HepG2 (cell line): ENCODE results near the gene SF3A2. TPM values are rescaled to one million over a fixed set of nuclear protein-coding genes. Genes with fewer than 3 reads are reported as not detected.

Source experiments
- ATAC-seq: fragments of 200-7000 bp; cut with Tn5 transposase; 3 replicates; pipeline ENCODE4 v1.9.1; 2020; ENCODE audit warnings: mild to moderate bottlenecking, moderate library complexity
- BruUV-seq: library from RNA; stranded (reverse); fragments of 400-500 nt; replicated peaks from 2 replicates; lab custom pipeline; 2021; lab: Mats Ljungman, UMichigan
- CTCF ChIA-PET: fragments of 300-600 bp; formaldehyde crosslinking; extraction: SDS; loops from one replicate; lab custom pipeline; 2021; ENCODE audit warnings: low total read pairs, inconsistent platforms, low intra/inter-chr PET ratio; lab: Yijun Ruan, JAX
- POLR2A ChIA-PET: fragments of 350-600 bp; sonication (Branson Sonifier 250); formaldehyde crosslinking; loops from one replicate; lab custom pipeline; 2020; ENCODE audit warnings: antibody characterized with exemption, inconsistent platforms; lab: Yijun Ruan, JAX
- DNase-seq: peaks from one replicate; pipeline ENCODE4 v3.0.0-alpha.2; 2015; ENCODE audit warnings: low spot score
- FAIRE-seq: peaks from 3 replicates; lab custom pipeline; 2011; peaks lifted over from hg19 to GRCh38; lab: Jason Lieb, UNC
- H2AFZ ChIP-seq: one replicate; pipeline ENCODE4 v1.6.1; 2011; ENCODE audit warnings: low read length, inconsistent platforms
- H3K27ac ChIP-seq: fragments of 300-600 bp; 3 replicates; pipeline ENCODE4 v1.8.0; 2011; ENCODE audit warnings: mixed run types, mild to moderate bottlenecking, mixed read lengths, low read length, inconsistent platforms; ENCODE audit not compliant: insufficient read depth; ENCODE audit errors: extremely low read length
- H3K27me3 ChIP-seq, 2 experiments: fragments of 200-600 bp in 1 of 2; 2 replicates in 1 of 2; 3 replicates in 1 of 2; pipeline versions ENCODE4 v1.6.0 to v1.8.0; 2011; ENCODE audit warnings: low read length in 2 of 2, mild to moderate bottlenecking in 2 of 2, moderate library complexity in 2 of 2, inconsistent platforms in 1 of 2; ENCODE audit not compliant: insufficient read depth in 2 of 2, control insufficient read depth in 1 of 2
- H3K36me3 ChIP-seq, 2 experiments: fragments of 200-600 bp in 1 of 2; replicated peaks in 1 of 2; 2 replicates in 1 of 2; 3 replicates in 1 of 2; pipeline versions ENCODE4 v1.5.1 to v1.8.0; 2011; ENCODE audit warnings: low read length in 2 of 2, inconsistent platforms in 1 of 2; ENCODE audit not compliant: insufficient read depth in 2 of 2, control insufficient read depth in 1 of 2
- H3K4me1 ChIP-seq: 2 replicates; pipeline ENCODE4 v1.5.1; 2012; ENCODE audit warnings: low read length, inconsistent platforms; ENCODE audit not compliant: insufficient read depth
- H3K4me2 ChIP-seq: 2 replicates; pipeline ENCODE4 v1.6.0; 2011; ENCODE audit warnings: low read depth, low read length, inconsistent platforms
- H3K4me3 ChIP-seq, 3 experiments: fragments of 200-600 bp in 1 of 3; sonication (generic), shearing (Covaris generic) in 1 of 3; replicated peaks in 1 of 3; 2 replicates each; pipeline ENCODE4 v1.5.1; 2011 to 2016; ENCODE audit warnings: low read length in 3 of 3, inconsistent platforms in 2 of 3, low read depth in 2 of 3, mild to moderate bottlenecking in 2 of 3, control low read depth in 1 of 3, mixed read lengths in 1 of 3; ENCODE audit not compliant: insufficient read depth in 1 of 3
- H3K79me2 ChIP-seq: one replicate; pipeline ENCODE4 v1.6.1; 2011; ENCODE audit warnings: low read length, inconsistent platforms; ENCODE audit not compliant: insufficient read depth
- H3K9ac ChIP-seq: 2 replicates; pipeline ENCODE4 v1.6.0; 2011; ENCODE audit warnings: mild to moderate bottlenecking, low read depth, low read length, inconsistent platforms; ENCODE audit not compliant: insufficient read depth
- H3K9me3 ChIP-seq: 2 replicates; pipeline ENCODE4 v1.5.1; 2012; ENCODE audit warnings: mild to moderate bottlenecking, low read length
- H4K20me1 ChIP-seq: 2 replicates; pipeline ENCODE4 v1.6.0; 2011; ENCODE audit warnings: inconsistent platforms, mild to moderate bottlenecking, low read length, moderate library complexity; ENCODE audit not compliant: insufficient read depth
- AGO1 ChIP-seq: fragments of 200-400 bp; formaldehyde crosslinking; IDR thresholded peaks from 2 replicates; pipeline ENCODE4 v1.6.1; 2017; ENCODE audit warnings: mild to moderate bottlenecking, low read depth, low read length, moderate library complexity; ENCODE audit not compliant: poor library complexity, severe bottlenecking
- AGO2 ChIP-seq: fragments of 200-400 bp; formaldehyde crosslinking; optimal IDR thresholded peaks from 2 replicates; pipeline ENCODE3; 2017; ENCODE audit warnings: mild to moderate bottlenecking, low read depth, low read length, moderate library complexity
- HES4 ChIP-seq: sonication (generic); formaldehyde crosslinking; IDR thresholded peaks from 2 replicates; pipeline ENCODE4 v1.9.0; 2021; ENCODE audit warnings: mild to moderate bottlenecking, missing genetic modification reagents, borderline replicate concordance
- HIVEP1 ChIP-seq: sonication (generic); formaldehyde crosslinking; IDR thresholded peaks from 2 replicates; pipeline ENCODE4 v1.4.0; 2020; ENCODE audit warnings: mild to moderate bottlenecking, missing genetic modification reagents
- MAZ ChIP-seq, 2 experiments: sonication (generic) in 1 of 2; formaldehyde crosslinking in 1 of 2; IDR thresholded peaks; 2 replicates each; pipeline versions ENCODE4 v1.5.0 to v1.6.1; 2012 to 2020; ENCODE audit warnings: low read depth in 2 of 2, mild to moderate bottlenecking in 2 of 2, borderline replicate concordance in 1 of 2, improper control_type of control experiment in 1 of 2, low read length in 1 of 2, missing genetic modification reagents in 1 of 2, moderate library complexity in 1 of 2
- POLR2A ChIP-seq, 2 experiments: IDR thresholded peaks; 2 replicates each; pipeline ENCODE4 v1.6.1; 2011; ENCODE audit warnings: low read depth in 2 of 2, low read length in 2 of 2, mild to moderate bottlenecking in 1 of 2, moderate library complexity in 1 of 2; ENCODE audit not compliant: insufficient read depth in 1 of 2
- POLR2G ChIP-seq: fragments of 200-400 bp; formaldehyde crosslinking; IDR thresholded peaks from 2 replicates; pipeline ENCODE4 v1.6.1; 2018; ENCODE audit warnings: mild to moderate bottlenecking, low read depth, low read length, moderate library complexity
- RBFOX2 ChIP-seq: fragments of 200-400 bp; formaldehyde crosslinking; IDR thresholded peaks from 2 replicates; pipeline ENCODE4 v1.6.1; 2017; ENCODE audit warnings: low read depth, mild to moderate bottlenecking, low read length
- RBM22 ChIP-seq: fragments of 200-400 bp; formaldehyde crosslinking; optimal IDR thresholded peaks from 2 replicates; pipeline ENCODE3; 2017; ENCODE audit warnings: mild to moderate bottlenecking, low read length, moderate library complexity
- SP4 ChIP-seq: sonication (generic); formaldehyde crosslinking; IDR thresholded peaks from 2 replicates; pipeline ENCODE4 v1.8.1; 2023; ENCODE audit warnings: mild to moderate bottlenecking, missing genetic modification reagents
- SRSF9 ChIP-seq: fragments of 200-400 bp; formaldehyde crosslinking; IDR thresholded peaks from 2 replicates; pipeline ENCODE4 v1.6.1; 2018; ENCODE audit warnings: borderline replicate concordance, mild to moderate bottlenecking, low read depth, low read length; ENCODE audit not compliant: insufficient read depth, poor library complexity, severe bottlenecking
- ZC3H13 ChIP-seq: sonication (generic); formaldehyde crosslinking; IDR thresholded peaks from 2 replicates; pipeline ENCODE4 v1.8.1; 2023; ENCODE audit warnings: mild to moderate bottlenecking, missing genetic modification reagents, moderate library complexity
- ZNF24 ChIP-seq: fragments of 450-650 bp; IDR thresholded peaks from 2 replicates; pipeline ENCODE4 v1.6.1; 2017; ENCODE audit warnings: antibody characterized with exemption, mild to moderate bottlenecking
- ZNF326 ChIP-seq: sonication (generic); formaldehyde crosslinking; IDR thresholded peaks from 2 replicates; pipeline ENCODE4 v1.4.0; 2020; ENCODE audit warnings: missing genetic modification reagents, borderline replicate concordance
- WGBS: methylation state at CpG from one replicate; pipeline ENCODE4 v1.1.6; 2017; ENCODE audit warnings: low lambda C conversion rate; 5-methylcytosine and 5-hydroxymethylcytosine counted together
- in situ Hi-C: cut with HindIII; loops from 2 replicates; pipeline ENCODE4 v1.10.0; 2017; ENCODE audit warnings: low pct_unique_long_range_greater_than_20kb; ENCODE audit not compliant: extremely low pct_ligation_motif_present
- intact Hi-C: fragments of 100-400 bp; cut with micrococcal nuclease; formaldehyde crosslinking; loops from one replicate; pipeline ENCODE4 v1.10.0; 2022; ENCODE audit not compliant: unreplicated experiment
- polyA plus RNA-seq, 8 experiments: library from polyadenylated mRNA; depleted of rRNA in 3 of 8; stranded (reverse) in 7 of 8; unstranded in 1 of 8; fragments of >200 nt; fragmentation: Illumina TruSeq in 4 of 8; extraction: Trizol in 4 of 8; gene quantifications; 2 replicates each; pipeline versions ENCODE4 v1.2.1 to v1.2.3, GENCODE V29; 2011 to 2016; ENCODE audit warnings: low read depth in 4 of 8, missing spikeins in 1 of 8, mixed read lengths in 1 of 8; ENCODE audit not compliant: insufficient read depth in 1 of 8
- total RNA-seq, 5 experiments: library from RNA; depleted of rRNA; stranded (reverse); fragments of >200 nt; fragmentation: Illumina TruSeq; extraction: Trizol; gene quantifications; 2 replicates each; pipeline ENCODE4 v1.2.3, GENCODE V29; 2016; ENCODE audit warnings: low read depth in 1 of 5
- TF ChIP-seq, protein P1 (sequence below): sonication (generic); formaldehyde crosslinking; IDR thresholded peaks from 2 replicates; pipeline ENCODE4 v1.4.0; 2020; ENCODE audit warnings: mild to moderate bottlenecking, missing genetic modification reagents

The SF3A2 gene
- total and polyA plus RNA-seq, 2 of the 13 experiments (the other 11 are each of a cell fraction or from before 2014, with no cell fraction given): 8.6 to 8.8 TPM

DNA sequence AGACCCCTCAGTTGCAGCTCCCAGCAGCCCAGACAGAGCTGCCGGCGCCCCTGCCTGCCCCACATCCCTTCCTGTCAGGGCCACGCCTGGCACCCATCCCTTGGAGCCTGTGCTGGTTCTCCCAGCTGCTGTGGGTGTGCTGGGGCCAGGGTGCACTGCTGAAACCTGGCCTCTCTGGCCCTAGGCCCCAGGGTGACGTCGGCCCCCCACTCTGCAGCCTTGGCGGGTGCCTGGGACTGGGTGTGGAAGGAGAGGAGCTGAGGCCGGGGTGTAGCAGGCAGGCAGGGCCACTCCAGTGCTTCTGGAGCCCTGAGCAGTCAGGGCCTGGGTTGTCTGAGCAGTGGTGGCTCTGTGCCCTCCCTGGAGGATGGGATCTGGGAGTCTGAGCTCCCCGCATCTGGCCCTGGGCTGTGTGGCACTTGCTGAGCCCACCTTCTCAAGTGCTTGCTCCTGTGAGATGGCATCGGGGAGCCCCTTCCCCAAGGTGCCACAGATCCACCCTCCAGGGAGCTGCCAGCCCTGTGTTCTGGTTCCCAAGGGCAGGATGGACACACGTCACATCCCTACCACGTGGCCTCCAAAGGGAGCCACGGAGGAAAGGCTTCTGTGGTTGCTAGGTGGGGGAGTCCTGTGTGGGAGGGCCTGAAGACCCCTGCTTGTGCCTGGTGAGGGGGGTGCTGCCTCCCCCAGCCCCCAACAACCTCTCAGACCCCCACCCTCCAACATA, 5.7 kb upstream of the SF3A2 start:
- intact Hi-C loops: loop anchor here (10.0 kb wide), 2 partner anchors 76 to 84 kb away; partner anchors contain the start of gene AP3D1
- POLR2A ChIA-PET: interaction anchor here (0.6 to 0.8 kb wide), 4 partner anchors 18 to 193 kb away, joined by 3 to 6 read pairs (median 3); no protein-coding TSS in a partner anchor
- FAIRE-seq: no peak

More for the DNA sequence above, 5.7 kb upstream of the SF3A2 start:
- Histone ChIP-seq H4K20me1 (peaks cover 10% of the 10 kb centered on the region; the same call in 1 of the 2 replicates), H3K4me1 (peaks cover 29% of the 10 kb centered on the region), H3K27me3 (no peaks in the 10 kb centered on the region), H2AFZ (no peak overlapping the region), H3K27ac (no peak overlapping the region), H3K4me2 (no peak overlapping the region), H3K36me3 (peaks cover 25 to 36% of the 10 kb centered on the region in 2 experiments; a peak in 4 of 5 replicates), H3K4me3 (no peak overlapping the region), H3K9ac (no peak overlapping the region), H3K9me3 (no peaks in the 10 kb centered on the region), H3K79me2 (peaks cover 7% of the 10 kb centered on the region)
- 100% methylated on average over 6 of the region's 12 CpGs for WGBS
- DNase-seq (no peak), ATAC-seq (peak; percentile 1; the same call in 2 of the 3 replicates)
- in situ Hi-C loops: loop anchor here (10.0 kb wide), 1 partner anchor 84 kb away; no protein-coding TSS in a partner anchor
- TSS peak; percentile 14 for BruUV-seq
- CTCF ChIA-PET: no interaction called here
- TF ChIP-seq ZNF24 (no peak), SP4 (0 out of 2 replicates have a peak, but pooled peaks have one; percentile 39), MAZ (IDR thresholded peaks at IDR 0.05; ENCODE audit: borderline replicate concordance, low read depth, low read length) (no peak), MAZ (CRISPR knock-in tag; IDR thresholded peaks at IDR 0.05; ENCODE audit: low read depth) (no peak), ZC3H13 (CRISPR knock-in tag) (peak; percentile 14; the same call in 1 of the 2 replicates), POLR2A (IDR thresholded peaks at IDR 0.05; ENCODE audit: insufficient read depth in 1 of 2, low read depth in 2 of 2, low read length in 2 of 2) (peak; percentile 25 to 45; a peak in 1 of 4 replicates), POLR2G (peak; percentile 17; the same call in 1 of the 2 replicates), SRSF9 (no peak), RBM22 (peak; percentile 5), HES4 (no peak), ZNF326 (peak; percentile 34; the same call in 1 of the 2 replicates), AGO2 (peak; percentile 44), AGO1 (peak; percentile 63), HIVEP1 (CRISPR knock-in tag) (0 out of 2 replicates have a peak, but pooled peaks have one; percentile 14), RBFOX2 (peak; percentile 43; the same call in 1 of the 2 replicates)
- TF ChIP-seq, protein P1, sequence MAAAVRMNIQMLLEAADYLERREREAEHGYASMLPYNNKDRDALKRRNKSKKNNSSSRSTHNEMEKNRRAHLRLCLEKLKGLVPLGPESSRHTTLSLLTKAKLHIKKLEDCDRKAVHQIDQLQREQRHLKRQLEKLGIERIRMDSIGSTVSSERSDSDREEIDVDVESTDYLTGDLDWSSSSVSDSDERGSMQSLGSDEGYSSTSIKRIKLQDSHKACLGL (CRISPR knock-in tag): 0 out of 2 replicates have a peak, but pooled peaks have one; percentile 18
